OCI-M1 (cell line): ENCODE results near the gene GNG4.

Experiments used
- DNase-seq: peaks from one replicate; lab custom pipeline; 2025; lab: John Stamatoyannopoulos, UW

Gene GNG4

DNA sequence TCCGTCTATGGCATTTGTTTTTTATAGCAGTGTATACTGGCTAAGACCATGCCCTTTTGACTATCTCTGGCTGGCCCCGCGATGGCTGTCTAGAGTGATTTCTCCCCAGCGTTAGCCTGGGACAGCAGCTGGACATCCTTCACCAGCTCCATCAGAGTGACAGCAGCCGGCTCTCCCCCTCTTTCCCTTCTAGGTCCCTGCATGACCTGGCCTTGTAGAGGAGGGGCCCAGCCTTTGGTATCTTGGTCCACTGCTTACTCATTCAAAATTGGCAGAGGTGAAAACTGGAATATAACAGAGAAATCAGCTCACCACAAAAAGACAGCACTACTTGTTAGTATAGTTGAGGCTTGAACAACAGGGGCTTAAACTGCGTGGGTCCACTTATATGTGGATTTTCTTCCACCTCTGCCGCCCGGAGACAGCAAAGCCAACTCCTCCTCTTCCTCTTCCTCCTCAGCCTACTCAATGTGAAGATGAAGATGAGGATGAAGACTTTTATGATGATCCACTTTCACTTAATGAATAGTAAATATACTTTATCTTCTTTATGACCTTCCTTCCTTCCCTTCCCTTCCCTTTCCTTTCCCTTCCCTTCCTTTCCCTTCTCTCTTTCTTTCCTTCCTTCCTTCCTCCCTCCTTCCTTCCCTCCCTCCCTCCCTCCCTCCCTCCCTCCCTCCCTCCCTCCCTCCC lies 116.0 kb downstream of the GNG4 start:
- no peak for DNase-seq

DNA sequence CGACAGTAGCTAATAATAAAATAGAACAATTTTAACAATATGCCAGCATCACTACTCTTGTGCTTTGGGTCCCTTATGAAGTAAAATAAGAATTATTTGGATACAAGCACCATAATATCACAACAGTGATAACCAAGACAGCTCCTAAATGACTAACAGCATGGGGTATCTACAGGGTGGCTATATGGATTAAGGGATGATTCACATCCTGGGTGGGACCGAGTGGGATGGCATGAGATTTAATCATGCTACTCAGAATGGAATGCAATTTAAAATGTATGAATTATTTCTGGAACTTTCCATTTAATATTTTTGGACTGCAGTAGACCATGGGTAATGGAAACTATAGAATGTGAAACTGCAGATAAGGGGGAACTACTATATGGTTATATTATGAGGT lies 117.2 kb downstream of the GNG4 start:
- no peak for DNase-seq

DNA sequence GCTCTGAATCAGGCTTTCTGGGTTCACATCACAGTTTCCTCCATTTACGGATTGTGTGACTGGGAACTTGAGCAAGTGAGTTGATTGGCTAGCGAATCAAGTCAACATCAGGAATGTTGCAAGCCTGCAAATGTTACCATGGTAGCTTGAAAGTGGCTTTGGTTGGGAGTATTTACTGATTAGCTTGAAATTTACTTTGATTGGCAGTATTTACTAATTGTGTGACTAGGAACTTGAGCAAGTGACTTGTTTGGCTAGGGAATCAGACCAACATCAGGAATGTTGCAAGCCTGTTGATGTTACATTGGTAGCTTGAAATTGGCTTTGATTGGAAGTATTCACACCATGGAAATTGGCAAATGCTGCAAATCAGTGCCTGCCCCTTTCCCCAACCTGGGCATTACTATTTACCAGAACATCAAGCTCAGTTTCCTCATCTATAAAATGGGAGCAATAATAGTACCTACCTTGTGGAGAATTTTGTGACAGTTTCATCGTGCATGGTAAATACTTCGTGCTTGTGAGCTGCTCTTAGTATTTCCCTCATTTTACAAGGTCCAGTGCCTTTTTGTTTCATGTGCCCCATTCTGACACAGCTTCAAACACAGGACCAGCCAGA lies 122.3 kb downstream of the GNG4 start:
- no peak for DNase-seq

DNA sequence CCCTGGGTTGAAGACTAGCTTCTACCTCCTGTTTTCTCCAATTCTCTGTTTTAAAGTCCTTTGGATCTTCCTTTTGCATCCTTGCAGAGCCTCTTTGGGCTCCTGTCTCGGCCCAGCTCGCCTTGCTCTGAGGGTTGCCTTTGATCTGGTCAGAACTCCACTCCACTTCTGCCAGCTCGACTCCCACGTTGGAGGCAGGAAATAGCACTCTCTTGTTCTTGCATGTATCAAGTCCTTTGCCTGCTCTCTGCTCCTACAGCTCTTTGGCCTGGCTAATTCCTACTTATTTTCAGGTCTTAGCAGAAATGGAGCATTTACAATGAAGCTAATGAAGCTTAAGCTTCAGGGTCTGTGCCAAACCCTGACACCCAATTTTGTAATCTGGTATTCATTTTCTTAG lies 124.3 kb downstream of the GNG4 start:
- no peak for DNase-seq

DNA sequence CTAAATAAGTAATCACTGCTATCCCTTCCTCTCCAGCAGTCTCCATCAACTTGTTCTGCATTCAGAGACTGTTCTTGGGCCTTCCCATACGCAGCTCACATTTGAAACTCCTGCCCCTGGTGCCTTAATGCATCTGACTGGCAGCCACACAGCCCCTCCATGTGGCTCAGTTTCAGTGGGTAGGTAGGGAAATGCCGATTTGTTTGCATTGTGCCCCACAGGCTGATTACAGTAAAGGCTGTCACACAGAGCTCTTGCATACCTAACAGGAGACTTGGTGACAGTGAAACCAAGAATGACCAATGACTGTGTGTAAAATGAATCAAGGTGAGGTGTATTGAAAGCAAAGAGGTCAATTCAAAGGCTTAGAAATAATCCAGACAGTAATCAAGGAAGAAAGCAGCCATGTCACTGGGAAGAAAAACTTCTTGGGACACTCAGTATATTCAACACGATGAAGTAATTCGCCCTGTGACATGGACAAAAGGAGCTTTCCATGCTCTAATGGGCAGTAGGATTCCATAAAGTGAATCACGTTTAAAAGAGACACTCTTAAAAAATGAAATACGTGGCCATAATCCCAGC lies 132.6 kb downstream of the GNG4 start:
- DNase-seq = no peak

DNA sequence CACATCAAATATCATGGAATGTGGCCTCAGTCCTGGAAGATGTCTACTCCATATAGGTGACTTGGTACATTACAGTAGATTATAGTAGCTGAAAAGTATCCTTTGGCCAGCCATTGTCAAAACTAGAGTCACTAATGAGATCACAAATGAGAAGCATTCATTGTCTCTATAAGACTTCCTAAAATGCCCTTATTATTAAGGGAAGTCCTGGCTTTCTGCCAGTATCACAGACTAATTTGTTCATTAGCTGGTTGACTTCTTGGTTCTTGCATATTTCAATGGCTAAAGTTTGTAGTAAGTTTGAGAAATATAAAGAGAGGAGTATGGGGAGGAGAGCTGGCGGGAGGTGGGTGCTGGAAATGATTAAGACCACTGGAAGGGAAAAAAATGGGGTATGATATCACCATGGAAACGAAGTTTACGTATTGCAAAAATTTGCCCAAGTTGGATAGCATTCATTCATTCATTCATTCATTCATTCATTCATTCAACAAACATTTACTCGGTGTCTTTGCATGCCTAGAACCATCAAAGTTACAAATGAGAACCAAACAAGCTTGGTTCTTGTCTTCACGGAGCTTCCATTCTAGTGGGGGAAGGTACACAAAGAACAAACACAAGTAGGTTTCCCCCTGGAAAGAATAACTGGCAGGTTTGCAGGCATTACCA lies 133.6 kb downstream of the GNG4 start:
- no peak for DNase-seq

DNA sequence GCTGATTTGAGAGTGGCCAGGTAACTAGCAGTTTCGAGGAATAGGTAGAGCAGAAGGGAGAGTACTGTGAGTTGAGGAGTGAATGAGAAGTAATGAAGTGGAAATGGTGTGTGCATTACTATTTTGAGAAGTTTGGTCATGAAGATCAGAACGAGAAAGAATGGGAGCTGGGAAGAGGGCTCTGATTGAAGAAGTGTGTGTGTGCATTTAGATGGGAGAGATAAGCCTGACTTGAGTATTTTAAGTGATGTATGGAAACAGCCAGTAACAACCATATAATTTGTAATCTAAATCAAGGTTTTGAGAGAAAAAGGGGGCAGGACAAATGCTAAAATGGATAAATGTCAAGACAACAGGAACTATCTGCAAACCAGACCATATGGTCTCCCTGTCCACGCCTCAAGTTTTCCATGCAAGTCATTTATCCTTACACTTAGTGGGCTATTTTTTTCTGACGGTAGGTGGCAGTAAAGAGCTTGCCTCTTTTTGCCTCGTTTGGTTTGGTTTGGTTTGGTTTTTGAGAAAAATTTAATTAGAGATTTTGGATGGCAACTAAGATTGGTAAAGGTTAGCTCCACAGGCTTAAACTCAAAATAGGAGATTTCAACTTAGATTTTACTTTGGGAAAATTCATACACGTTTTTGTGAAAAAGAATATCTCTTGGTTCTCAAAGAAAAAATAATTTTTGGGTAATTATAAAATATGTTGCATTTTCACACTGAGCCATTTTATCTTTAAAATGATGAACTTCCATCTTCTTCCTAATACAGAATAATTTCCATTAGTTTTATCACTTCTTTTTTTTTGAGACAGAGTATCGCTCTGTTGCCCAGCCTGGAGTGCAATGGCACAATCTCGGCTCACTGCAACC lies 135.9 kb downstream of the GNG4 start:
- DNase-seq = peak; percentile 90

DNA sequence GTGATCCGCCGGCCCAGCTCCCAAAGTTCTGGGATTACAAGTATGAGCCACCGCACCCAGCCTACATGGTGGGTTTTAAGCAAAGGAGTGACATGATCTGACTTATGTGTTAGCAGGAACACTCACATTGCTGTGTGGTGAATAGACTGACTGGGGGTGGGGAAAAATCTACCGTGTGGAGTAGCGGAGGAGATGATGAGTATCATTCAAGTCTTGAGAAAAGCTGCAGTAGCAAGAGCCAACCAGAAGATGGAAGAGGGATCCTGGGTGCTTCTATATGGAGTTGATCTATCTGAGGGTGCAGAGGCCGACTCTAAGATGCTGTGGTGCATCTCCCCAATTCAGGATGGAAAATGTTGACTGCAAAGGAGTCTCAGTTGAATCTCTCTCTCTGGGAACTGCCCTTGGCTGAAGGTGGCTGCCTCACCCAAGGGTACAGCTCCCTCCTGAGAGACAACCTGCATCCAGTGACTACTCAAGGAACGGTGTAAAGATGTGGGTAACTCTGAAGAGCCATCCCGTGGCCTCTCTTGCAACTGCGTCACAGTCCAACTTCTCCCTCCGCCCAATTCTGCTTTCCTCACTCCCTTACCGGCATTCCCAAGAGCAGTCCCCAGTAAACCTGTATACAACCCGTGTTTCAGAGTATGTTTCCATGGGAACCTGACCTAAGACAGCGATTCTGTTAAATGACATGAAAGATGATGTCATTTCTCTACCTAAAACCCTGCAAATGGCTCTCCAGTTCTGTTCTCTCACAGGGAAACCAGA lies 137.9 kb downstream of the GNG4 start:
- peak; percentile 35 for DNase-seq

DNA sequence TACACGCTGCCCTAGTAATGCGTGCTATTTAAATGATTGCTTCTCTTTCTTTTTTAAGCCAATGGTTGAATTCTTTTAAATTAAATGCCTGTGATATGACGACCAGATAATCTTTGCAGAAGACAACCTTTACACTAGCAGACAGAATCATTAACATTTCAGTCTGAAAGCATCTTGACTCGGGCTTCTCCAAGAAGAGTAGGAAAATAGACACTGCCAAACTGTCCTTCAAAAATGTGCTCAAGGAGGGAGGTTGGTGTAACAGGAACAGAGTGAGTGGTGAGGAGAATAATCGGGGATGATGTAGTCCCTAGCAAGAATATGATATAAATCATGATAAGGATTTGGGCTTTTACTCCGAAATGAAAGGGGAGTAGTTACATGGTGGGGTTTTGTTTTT lies 138.8 kb downstream of the GNG4 start:
- DNase-seq = no peak

GRCh38 chr1:235507623-235508022 lies 142.0 kb downstream of the GNG4 start:
- no peak for DNase-seq

DNA sequence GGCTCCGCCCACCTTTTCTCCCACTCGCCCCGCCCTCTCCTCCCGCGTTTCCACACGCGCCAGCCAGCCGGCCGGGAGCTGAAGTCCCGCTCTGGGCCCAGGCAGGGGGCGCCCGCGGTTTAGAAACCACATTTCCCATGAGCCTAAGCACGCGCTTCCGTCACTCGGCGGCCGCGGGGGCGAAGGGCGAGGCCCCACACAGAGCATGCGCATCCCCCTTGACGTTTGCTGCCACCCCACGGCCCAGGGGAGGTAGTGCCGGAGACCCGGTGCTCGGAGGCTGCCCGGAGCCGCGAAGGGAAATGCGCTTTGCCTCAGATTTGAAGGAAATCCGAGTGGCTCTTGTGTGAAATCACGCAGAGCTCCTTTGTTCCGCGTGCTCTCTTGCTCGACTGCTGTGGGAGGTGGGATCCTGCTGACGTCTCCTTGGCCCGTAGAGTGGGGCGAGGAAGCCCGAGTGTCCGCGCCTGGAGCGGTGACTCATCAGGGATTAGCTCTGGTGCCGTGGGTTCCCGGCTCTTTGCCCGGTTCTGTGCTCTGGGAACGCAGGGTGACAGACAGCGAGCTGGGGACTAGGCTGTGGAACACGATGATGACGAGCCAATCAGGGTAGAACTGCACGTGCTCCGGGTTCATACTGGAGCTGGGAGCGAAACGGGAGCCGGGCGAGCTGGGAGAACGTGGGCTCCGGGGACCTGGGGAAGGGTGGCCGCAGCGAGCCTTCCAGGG lies 144.9 kb downstream of the GNG4 start:
- peak; percentile 100 for DNase-seq

DNA sequence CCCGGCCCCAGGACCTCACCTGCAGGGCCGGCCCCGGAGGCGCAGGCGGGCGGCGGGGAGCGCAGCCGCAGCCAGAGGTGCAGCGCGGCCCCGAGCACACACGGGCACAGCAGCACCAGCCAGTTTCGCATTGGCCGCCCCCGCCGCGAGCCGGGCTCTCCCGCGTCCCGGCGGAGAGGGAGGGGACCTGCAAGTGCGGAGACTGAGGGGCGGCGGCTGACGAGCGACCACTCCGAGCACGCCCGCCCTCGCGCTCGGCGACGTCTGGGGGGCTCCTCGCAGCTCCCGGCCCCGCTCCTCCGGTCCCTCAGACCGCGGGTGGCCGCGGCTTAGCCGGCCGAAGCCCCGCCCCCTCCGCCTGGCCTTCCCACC lies 145.5 kb downstream of the GNG4 start, which contains the start of gene B3GALNT2:
B3GALNT2 (minus strand) TSS at position 331 of the 372 bp plus-strand sequence; CDS start at position 131, 200 bp downstream.
- DNase-seq = no peak

GRCh38 chr1:235503403-235504121 lies 146.0 kb downstream of the GNG4 start:
- peak; percentile 83 for DNase-seq

- DNase-seq = peak; percentile 75
These were observed 146.8 kb downstream of the GNG4 start for GRCh38 chr1:235502601-235503402.

DNA sequence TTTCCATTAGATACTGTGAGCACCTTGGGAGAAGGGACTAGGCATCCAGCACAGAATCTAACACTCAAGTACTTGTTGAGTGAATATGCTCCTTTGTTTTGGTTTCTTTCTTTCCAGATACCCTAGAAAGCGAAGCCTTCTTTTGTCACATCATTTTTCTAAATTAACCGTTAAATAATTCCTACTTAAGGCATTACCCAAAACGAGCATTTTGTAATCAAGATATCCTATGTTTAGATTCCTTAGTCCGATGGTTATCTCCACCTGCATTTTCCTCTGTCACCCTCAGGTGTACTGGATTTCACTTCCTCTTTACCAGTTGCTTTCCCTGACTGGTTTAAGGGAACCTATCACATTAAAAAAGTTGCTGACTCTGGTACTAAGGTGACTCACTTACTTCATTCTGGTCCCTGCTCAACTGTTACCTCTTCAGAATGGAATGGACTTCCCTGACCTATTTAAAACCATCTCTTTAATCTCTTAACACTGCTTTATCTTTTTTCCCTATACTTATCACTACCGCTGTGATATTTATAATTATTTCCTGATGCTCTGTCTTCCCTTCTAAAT lies 148.5 kb downstream of the GNG4 start:
- peak; percentile 20 for DNase-seq
